Iris pigment epithelial cell (primary cell): Measurements from ENCODE around the gene ARHGAP8.
"Not testable (repeated sequence)": the region's sequence is repeated elsewhere in the genome, so short reads cannot be mapped to it uniquely, and the experiment has no call there.

Experiments
- DNase-seq: peaks from one replicate; pipeline ENCODE4 v3.0.0-alpha.2; 2011; ENCODE audit warnings: low read depth

ARHGAP8 gene

GRCh38 chr22:44773082-44773481, 20.7 kb downstream of the ARHGAP8 start:
- no peak for DNase-seq

GRCh38 chr22:44775862-44776261, 23.5 kb downstream of the ARHGAP8 start:
- no peak for DNase-seq

DNA sequence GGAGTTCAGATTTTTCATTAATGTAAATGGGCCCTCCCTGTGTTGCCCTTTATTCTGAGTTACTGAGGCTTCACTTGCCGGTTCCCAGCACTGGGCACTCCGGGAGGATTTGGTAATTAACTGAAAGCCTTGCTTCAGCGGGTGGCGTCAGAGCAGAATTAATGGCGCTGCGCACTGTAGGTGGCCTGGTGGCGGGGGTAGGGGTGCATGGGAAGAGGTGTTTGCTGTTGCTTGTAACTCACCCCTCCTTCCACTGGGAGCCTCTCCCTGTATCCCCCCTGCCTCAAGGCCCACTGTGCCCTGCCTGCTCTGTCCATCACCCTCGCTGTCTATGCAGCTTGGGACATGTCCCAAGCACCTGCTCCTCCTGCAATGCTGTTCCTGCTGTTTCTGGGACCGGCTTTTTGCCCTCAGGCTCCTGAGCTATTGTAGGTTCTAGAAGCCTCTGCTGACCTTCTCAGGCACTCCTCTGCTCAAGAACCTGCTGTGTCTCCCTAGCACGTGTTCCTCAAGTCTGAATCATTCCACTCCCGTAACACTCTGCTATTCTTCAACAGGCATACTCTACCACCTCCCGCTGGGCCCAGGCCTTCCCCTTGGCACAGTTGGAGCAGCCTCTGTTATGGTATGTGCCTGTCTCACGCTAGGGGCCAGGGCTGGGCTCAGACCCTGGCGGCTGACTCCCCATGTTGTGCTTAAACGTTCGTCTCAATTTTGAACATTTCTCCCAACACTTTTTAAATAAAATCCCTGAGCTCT, 24.4 kb downstream of the ARHGAP8 start:
- DNase-seq, result no peak

DNA sequence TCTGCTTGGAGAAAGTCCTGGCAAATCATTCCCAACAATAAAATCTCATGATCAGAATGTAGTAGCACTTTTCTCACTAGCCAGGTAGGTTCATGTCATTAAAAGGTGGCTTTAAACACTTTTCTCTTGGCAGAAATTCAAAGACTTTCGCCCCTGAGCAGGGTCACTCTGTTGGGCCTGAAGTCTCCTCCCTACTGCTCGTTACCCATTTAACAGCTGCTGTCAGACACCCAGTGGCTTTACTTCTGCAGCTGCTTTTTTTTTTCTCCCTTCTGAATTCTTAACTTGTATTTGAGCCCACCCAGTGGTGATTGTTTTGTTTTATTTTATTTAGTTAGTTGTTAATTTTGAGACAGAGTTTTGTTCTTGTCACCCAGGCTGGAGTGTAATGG, 25.0 kb downstream of the ARHGAP8 start:
- no peak for DNase-seq

DNA sequence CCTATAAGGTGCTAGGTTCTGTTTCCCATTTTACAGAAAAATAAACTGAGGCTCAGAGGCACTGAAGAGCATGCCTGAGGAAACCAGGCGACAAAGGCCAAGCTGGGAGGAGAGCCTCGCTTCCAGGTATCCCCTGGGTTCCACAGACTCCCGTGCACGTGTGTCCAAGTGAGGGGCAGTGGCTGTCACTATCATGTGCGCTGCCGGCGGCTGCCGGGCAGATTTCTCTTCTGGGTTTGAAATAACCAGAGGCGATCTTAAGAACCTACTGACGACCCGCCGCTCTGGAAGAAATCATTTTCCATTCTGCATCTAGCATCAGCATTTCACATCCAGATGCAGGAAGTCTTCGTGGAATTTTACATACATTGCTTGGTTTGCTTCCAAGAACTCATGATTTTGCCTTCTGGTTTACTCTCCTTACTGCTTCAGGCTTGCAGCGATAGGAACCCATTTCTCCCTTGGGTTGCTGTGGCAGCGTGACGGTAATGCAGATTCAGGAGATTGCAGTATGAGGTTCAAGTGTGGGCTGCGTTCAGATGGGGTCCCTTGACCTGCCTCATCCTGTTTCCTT, 28.6 kb downstream of the ARHGAP8 start:
- no peak for DNase-seq

- DNase-seq, result no peak
These were observed 30.1 kb downstream of the ARHGAP8 start for GRCh38 chr22:44782363-44782963.

GRCh38 chr22:44783091-44783490, 30.7 kb downstream of the ARHGAP8 start:
- no peak for DNase-seq

DNA sequence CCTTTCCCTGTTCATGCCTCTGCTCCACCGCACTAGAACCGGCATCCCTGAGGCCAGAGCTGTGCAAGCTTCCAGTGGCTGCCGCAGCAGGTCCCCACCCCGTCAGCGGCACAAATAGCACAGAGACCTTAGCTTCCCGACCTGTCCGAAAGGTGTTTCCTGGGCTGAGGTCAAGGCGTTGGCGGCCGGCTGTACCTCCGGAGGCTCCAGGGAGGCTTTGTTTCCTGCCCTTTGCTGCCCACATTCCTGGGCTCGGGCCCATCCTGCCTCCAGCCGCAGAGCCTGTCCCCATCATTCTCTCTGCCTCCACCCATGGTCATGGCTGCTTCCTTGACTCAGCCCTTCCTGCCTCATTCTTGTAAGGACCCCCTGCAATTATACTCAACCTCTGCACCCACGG, 31.2 kb downstream of the ARHGAP8 start:
- no peak for DNase-seq

GRCh38 chr22:44786136-44786535, 33.8 kb downstream of the ARHGAP8 start:
- no peak for DNase-seq

- no peak for DNase-seq
These were observed 34.2 kb downstream of the ARHGAP8 start for GRCh38 chr22:44786610-44787009.

- no peak for DNase-seq
These were observed 35.5 kb downstream of the ARHGAP8 start for GRCh38 chr22:44787832-44788231.

DNA sequence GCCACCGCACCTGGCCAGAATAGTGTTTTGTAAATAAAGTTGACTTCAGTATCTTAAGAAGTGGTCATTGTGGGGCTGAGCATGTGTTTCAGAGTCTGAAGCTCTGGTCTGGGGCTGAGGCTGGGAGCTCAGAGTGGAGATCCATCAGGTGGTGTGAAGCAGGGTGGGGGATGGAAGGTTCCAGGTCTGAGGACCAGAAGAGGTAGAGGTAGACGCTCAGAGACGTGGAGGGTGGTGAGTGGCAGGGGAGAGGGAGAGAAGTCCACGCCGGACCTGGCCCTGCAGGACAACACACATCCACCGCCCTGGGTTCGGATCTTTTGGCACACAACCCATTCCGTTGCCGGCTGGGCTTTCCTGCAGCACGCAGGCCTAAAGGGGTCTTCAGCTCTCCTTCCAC, 40.7 kb downstream of the ARHGAP8 start:
- no peak for DNase-seq

- DNase-seq, result no peak
These were observed 41.3 kb downstream of the ARHGAP8 start for GRCh38 chr22:44793506-44794172.

GRCh38 chr22:44795701-44796630, 43.6 kb downstream of the ARHGAP8 start:
- no peak for DNase-seq

DNA sequence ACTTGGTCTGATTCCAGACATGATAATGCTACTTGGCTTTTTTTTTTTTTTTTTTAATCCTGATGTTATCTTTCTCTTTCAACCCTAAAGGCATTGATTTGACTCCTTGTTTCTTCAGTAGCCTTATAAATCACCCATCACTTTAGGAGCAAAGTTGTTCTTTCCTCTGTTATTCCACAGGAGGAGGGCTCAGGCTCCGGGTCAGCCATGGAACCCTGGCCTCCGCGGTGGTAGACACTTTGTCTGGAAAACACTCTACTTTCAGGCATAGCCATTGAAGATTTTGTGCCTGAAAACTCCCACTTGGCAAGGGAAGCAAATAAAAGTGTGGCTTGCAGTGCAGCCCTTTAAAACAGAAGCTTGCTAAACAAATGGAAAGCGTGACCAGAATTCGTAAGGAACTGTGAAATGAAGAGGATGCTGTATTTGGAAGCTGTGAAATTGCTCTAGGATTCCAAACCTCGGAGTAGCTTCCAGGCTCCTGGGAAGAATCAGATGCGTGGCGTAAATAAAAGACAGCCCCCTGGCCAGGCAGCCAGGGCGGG, 44.9 kb downstream of the ARHGAP8 start:
- DNase-seq, result no peak

DNA sequence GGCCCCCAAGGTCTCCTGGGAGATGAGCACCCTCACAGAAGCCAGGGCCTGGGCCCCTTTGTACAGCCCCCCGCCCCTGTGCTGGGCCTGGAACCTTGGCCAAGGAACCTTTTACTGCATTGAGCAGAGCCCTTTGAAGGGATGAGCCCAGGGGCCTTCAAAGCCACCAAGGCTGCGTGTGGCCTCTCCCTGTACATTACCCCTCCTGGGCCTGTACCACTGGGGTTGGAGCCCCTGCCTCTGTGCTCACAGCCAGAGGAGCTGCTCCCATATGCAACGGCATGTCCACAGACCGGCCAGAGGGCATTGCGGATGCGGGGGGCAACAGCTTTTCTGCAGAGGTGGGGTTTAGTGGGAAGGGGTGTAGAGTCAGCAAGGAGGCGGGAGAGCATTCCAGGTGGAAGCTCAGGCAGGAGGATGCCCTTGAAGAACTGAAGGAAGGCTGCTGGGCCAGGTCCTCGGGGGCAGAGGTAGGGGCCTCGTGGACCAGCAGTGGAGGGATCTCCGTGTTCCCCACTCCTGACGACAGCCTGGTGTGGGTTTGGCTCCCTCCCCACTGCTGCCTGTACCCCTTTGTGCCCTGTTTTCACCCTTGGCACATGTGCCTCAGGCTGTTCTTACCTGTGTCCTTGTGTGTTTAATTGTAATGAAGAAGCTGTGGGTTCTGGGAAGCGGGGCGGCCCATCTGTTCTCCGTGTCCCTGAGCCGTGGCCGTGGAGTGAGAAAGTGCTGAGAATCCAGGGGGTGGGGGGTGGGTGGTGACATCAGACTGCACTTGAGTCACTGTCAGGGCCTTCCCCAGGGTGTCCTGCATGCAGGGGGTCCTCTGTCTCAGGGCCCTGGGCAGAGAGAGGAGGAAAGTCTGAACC, 46.9 kb downstream of the ARHGAP8 start:
- no peak for DNase-seq

- DNase-seq, result not testable (repeated sequence)
These were observed 47.7 kb downstream of the ARHGAP8 start for GRCh38 chr22:44799946-44800634.

- no peak for DNase-seq
These were observed 49.1 kb downstream of the ARHGAP8 start for GRCh38 chr22:44801476-44801875.

GRCh38 chr22:44802071-44802700, 49.8 kb downstream of the ARHGAP8 start:
- no peak for DNase-seq
